NCI-H2171 (cell line): ENCODE data around the gene FBXO46.

ENCODE experiments used
- DNase-seq: peaks from one replicate; lab custom pipeline; 2025; lab: John Stamatoyannopoulos, UW

FBXO46 gene, protein sequence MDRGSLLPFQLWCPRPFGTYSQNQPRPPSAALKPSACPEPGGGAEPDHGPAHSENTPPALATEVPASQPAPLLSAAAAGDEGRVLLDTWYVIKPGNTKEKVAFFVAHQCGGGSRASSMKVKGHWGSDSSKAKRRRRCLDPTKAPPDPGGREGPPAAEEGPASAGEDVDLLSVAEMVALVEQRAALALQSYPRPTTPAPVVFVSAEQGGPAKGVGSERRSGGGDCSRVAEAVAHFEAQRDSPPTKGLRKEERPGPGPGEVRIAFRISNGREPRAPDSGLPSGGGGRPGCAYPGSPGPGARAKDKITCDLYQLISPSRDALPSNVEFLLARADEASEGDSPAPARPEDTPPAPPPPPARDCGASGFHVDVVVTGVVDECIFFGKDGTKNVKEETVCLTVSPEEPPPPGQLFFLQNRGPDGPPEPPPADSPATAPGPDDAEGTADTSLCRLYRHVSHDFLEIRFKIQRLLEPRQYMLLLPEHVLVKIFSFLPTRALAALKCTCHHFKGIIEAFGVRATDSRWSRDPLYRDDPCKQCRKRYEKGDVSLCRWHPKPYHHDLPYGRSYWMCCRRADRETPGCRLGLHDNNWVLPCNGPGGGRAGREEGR

DNA sequence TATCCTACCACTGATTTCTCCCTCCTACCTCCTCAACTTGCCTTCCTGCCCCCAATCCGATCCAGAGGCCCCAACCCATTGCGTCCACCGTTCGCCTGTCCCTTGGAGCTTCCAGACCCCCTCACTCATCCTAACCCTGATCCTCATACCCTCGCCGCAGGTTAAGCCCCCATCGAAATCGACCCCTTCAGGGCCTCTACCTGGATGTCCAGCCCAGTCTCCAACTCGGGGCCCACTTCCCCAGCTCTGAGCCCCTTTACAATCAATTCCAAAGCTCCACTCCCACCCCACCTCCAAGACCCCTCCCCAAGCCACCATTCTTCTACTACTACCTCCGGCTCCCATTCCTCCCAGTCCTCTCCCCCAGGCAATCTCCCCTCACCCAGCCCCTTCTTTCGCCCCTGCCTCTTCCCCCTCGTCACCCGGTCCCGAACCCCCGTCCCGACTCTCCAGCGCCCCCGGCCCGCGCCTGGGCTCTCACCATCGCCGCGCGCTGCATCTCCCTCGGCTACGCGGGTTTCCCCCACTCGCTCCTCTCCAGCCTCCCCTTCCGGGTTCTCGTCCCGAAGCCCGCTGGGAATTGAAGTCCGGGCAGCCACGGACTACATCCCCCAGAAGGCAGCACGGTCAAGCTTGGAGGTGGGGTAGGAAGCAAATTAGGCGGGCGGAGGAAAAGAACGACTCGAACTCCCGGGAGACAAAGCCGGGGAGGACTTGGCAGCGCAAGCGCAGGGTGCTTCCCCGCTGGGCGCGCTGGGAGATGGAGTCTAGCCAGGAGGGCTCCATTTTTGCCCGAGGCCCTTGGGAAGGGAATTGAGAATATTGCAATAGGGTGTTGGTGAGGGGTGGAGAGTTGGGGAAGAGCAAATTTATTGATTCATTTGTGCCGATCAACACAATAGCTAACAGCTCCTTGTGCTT, at the start of gene FBXO46:
TSS of gene FBXO46 (minus strand) at position 529 of the 921 bp plus-strand sequence. CDS start 17,401 bp downstream, outside the sequence.
- DNase-seq = peak; percentile 100

DNA sequence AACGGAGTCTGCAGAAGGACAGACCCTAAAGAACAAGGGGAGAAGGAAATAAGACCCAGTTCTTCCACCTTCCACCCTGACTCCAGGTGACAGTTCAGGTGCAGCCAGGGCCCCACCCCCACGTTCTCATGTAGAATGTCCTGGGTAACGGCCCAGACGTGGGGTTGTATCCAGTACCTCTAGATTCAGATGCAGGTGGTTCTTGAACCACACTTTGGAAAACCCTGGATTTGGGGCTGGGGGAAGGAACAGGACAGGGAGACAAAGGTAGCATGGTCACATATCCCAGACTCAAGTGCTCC, 49.4 kb upstream of the FBXO46 start:
- no peak for DNase-seq

DNA sequence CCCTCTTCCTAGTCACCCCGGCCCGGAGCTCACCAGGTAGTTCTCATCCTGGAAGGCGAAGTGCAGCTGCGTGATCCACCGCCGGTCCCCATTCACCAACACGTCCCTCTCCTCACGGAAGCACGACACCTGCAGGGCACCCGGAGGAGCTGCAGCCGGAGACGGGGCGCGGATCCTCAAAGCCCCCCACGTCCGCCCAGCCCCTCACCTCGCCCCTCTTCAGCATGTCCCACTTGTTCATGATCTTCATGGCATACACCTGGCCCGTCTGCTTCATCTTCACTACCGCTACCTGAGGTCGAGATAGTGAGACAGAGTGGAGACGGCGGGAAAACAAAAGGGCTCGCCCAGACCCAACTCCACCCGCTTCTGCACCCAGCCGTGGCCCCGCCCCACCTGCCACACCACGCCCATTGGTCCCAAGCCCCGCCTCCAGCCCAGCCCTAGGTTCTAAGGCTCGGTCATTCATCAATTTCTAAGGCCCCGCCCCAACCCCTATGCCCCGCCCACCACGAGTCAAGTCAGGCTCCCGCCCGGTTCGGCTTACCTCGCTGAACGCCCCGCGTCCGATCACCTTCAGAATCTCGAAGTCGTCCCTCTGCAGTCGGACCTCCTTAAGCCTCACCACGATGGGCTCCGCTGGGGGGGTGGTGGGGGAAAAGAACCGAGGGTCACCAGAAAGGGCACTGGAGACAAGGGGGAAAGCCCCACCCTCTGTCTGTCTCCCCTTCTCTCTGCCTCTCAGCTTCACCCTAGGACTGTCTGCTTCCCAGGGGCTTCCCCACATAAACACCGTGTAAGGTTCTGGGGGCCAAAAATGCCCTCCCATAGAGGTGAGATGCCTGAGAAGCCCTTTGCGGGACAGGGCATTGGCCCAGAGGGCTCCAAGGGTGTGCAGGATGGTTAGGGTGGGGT, 48.8 kb upstream of the FBXO46 start:
- no peak for DNase-seq

DNA sequence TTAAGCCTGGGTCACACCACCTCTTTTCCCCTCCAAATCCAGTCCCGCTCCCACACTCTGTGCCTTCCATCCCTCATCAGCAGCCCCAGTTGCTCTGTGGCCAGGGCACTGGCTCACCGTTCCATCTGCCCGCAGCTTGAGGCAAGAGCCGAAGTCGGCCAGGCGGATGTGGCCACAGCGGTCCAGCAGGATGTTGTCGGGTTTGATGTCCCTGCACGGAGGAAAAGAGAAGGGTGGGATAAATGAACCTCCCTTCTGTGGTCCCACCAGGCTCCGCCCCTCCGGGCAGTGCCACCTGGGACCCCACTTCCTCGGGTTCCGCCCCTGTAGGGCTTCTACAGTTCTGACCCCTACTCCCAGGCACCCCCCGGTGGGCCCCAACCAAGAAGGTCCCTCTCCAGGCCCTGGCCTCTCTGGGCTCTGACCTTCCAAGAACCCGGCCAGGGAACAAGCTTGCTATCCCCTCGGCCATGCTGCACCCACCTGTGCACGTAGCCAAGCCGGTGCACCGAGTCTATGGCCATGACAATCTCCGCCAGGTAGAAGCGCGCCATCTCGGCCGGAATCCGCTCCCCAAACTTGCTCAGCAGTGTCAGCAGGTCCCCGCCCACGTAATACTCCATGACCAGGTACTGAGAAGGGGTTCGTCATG, 47.4 kb upstream of the FBXO46 start:
- no peak for DNase-seq

DNA sequence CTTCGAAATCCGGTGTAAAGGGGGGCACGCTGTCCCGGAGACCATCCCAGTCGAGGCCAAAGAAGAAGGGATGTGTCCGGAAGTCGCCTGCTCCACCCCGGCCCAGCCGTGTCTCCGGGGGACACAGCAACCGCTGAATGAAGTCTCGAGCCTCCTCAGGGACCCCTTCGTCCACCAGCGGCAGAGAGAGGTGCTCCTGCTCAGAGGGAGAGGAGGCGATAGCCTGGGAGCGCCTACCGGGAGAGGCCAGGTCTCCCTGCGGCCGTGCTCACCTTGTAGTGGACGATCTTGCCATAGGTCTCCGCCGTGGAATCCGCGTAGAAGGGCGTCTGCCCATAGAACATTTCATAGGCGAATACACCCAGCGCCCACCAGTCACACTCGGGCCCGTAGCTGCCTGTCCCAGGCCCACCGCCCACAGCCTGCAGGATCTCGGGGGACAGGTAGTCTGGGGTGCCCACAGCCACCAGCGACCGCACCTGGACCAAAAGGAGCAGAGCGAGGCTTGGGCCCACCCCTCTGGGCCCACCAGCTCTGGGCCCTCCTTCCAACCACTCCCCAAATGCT, 46.8 kb upstream of the FBXO46 start:
- no peak for DNase-seq

- DNase-seq = no peak
These were observed 44.1 kb upstream of the FBXO46 start for GRCh38 chr19:45774765-45775164.

DNA sequence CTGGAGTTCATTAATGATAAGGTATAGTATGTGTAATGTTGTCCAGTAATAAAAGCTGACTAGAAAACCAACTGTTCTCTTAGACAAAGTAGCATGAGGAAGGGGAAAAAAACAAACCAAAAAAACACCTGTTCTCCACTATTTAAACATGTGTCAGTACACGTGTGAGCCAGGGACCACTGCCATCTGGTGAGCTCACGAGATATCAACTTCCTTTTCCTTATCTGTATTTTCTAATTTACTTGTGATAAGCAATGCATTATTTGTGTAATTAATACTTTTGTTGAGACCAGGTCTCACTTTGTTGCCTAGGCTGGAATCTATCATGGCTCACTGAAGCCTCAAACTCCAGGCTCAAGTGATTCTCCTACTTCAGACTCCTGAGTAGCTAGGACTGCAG, 42.7 kb upstream of the FBXO46 start:
- peak; percentile 15 for DNase-seq

DNA sequence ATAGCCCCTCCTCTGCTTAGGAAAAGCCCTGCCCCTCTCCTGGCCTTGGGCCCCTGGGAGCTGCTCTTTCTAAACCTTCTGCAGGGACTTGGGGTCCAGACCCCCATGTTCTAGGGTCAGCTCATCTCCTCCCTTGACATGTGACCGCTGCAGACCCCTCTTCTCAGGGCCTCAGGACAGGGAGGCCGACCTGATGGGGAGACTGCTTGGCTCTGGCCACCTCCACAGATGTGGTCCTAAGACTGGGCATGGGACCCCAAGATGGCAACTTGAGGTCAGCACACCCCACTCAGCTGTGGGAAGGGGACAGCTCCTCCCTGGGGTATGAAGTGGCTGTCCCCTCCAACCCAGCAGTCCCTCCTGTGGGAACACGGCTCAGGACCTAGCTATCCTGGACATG, 42.2 kb upstream of the FBXO46 start:
- DNase-seq = no peak

DNA sequence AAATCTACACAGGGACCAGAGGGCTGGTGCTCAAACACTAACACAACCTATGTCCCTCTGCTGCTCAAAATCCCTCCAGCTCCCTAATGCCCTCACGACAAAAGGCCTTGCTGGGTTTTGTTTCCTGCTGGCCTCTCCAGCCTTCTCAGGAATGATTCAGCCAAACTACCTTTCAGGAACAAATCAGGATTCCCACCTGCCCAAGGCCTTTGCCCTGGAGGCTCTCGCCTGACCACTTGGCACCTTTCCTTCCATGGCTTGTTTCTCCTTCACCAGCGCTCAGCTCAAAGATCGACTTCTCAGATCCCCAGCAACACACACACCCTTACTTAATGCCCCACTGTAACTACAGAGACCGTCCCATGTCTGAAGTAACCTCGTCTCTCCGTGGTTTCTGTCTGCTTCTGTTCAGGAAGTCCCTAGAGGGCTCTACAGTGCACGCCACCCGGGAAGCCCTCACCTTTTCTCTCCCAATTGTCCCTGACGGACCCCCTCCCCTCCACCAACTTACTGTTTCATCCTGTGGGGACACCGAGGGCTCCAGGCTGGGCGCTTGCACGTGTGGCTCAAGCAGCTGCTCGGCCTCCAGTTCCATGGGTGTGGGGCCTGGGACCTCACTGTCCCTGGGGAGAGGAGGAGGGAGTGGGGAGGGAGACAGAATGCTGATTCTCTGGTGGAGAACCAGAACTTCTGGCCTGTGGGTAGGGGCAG, 41.6 kb upstream of the FBXO46 start:
- DNase-seq = no peak

GRCh38 chr19:45771311-45771933, 40.7 kb upstream of the FBXO46 start:
- DNase-seq = no peak

DNA sequence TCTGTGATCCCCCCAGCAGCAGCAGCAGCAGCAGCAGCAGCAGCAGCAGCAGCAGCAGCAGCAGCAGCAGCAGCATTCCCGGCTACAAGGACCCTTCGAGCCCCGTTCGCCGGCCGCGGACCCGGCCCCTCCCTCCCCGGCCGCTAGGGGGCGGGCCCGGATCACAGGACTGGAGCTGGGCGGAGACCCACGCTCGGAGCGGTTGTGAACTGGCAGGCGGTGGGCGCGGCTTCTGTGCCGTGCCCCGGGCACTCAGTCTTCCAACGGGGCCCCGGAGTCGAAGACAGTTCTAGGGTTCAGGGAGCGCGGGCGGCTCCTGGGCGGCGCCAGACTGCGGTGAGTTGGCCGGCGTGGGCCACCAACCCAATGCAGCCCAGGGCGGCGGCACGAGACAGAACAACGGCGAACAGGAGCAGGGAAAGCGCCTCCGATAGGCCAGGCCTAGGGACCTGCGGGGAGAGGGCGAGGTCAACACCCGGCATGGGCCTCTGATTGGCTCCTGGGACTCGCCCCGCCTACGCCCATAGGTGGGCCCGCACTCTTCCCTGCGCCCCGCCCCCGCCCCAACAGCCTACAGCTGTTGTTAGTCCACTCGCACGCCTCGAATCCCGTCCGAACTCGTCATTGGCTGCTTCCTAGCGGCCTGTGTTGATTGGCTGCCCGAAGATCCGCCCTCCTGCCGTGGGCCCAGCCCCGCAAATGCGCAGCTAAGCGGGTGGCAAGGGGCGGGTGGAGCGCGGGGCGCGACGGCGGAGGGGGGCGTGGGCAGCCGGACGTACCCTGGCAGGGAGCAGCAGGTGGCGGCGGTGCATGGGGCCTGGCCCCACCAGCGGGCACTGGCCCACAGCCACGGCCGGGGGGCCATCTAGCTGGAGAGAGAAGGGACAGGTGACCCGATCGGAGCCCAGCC, 39.8 kb upstream of the FBXO46 start:
- peak; percentile 97 for DNase-seq

DNA sequence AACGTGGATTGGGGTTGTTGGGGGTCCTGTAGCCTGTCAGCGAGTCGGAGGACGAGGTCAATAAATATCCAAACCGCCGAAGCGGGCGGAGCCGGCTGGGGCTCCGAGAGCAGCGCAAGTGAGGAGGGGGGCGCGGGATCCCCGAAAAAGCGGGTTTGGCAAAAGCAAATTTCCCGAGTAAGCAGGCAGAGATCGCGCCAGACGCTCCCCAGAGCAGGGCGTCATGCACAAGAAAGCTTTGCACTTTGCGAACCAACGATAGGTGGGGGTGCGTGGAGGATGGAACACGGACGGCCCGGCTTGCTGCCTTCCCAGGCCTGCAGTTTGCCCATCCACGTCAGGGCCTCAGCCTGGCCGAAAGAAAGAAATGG, 39.1 kb upstream of the FBXO46 start:
- DNase-seq = no peak

- DNase-seq = peak; percentile 94
These were observed 38.5 kb upstream of the FBXO46 start, which contains the start of gene SIX5 for GRCh38 chr19:45768984-45769782. SIX5 (minus strand) TSS chr19:45769252; CDS start chr19:45768844, 408 bp downstream.

GRCh38 chr19:45768655-45768983, 37.9 kb upstream of the FBXO46 start:
- no peak for DNase-seq

GRCh38 chr19:45767881-45768654, 37.4 kb upstream of the FBXO46 start:
- no peak for DNase-seq

GRCh38 chr19:45767410-45767880, 36.7 kb upstream of the FBXO46 start:
- DNase-seq = peak; percentile 60

DNA sequence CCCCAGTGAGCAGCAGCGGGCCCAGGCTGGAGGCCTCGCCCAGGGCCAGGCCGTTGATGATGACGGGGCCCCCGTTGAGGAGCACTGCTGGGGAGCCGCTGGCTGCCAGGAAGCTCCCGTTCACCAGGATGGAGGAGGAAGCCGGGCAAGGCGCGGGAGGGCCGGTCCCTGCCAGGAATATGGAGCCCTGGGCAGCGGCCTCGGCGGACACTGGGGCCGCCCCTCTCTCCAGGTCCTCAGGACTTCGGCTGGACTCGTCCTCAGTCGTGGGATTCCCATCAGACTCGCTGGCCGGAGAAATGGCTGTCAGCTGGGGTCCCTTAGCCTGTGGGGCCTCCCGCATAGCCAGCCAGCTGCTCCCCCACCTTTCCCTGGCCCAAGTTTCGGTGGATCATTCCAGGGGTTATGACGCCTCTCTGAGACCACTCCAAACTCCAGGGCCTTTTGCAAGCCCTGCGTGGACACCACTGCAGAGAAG, 36.2 kb upstream of the FBXO46 start:
- no peak for DNase-seq
